GM19397 (cell line): ENCODE measurements around the gene KRTAP4-9.
"Not testable (repeated sequence)": the region's sequence is repeated elsewhere in the genome, so short reads cannot be mapped to it uniquely, and the experiment has no call there.

Experiments
- ATAC-seq: cut with Tn5 transposase; IDR thresholded peaks from one replicate; pipeline ENCODE4 v1.9.1; 2021; ENCODE audit warnings: mild to moderate bottlenecking, moderate library complexity; ENCODE audit not compliant: unreplicated experiment

The KRTAP4-9 gene

GRCh38 chr17:41105347-41105746 lies at the start of gene KRTAP4-9:
Gene KRTAP4-9 (plus strand): TSS chr17:41105389. CDS start chr17:41105389, 0 bp downstream.
- not testable (repeated sequence) for ATAC-seq

DNA sequence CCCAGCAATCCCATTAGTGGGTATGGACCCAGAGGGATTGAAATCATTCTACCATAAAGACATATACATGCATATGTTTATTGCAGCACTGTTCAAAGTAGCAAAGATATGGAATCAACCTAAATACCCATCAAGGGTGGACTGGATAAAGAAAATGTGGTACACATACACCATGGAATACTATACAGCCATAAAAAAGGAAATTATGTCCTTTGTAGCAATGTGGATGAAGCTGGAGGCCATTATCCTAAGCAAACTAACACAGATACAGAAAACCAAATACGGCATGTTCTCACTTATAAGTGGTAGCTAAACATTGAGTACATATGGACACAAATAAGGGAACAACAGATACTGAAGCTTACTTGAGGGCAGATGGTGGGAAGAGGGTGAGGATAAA lies 47.6 kb upstream of the KRTAP4-9 start:
- no peak for ATAC-seq

DNA sequence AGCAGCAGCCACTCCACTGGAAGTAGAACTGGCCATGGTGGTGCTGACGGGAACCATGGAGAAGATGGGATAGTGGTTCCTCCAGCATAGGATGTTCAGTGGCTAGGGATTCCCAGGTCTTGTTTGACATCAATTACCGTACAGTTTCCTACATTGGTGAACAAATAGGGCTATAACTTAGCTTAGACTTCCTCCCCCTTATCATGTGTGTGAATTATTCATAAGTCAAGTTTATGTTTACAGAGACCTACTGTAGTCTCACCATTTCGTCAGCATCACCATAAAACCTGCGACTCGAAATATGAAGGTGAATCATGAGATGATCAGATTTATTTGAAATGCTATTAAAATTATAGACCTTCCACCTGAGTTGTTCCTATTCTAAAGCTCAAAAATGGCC lies 46.4 kb upstream of the KRTAP4-9 start:
- ATAC-seq = no peak

DNA sequence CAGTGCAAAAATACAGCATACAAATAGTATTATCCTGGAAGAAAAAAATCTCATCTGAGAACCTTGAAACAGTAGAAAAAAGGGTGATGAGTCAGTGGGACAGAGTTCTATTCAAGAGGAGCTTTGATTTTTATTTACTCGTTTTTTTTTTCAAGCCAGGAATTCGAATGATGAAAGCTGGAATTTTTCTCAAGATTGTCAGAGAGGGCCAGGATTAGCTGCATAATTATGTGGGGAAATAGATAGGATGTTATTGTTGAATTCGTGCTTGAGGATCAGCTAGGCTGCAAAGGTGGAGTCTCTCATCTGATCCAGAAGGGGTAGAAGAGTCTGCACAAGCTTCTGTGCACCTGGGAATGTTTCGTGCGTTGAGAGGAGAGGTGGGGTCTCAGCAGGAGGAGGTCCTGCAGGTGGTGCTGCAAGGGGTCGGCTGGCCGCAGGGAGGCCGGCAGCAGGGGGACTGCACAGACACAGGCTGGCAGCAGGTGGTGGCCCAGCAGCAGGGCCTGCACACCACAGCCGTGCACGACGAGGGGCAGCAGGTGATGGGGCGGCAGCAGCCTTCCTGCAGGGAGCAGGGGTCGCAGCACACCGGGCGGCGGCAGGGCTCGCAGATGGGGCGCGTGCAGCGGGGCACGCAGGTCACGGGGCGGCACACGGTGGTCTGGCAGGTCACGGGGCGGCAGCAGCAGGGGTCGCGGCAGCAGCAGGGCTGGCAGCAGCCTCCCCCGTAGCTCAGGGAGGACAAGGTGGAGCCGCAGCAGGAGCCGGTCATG lies 45.7 kb upstream of the KRTAP4-9 start:
- ATAC-seq = not testable (repeated sequence)

- ATAC-seq = no peak
Measured at GRCh38 chr17:41060052-41060604, 45.1 kb upstream of the KRTAP4-9 start, which contains the start of gene KRTAP2-3. Gene KRTAP2-3 (minus strand): TSS chr17:41060114. CDS start chr17:41060050, 64 bp downstream.

DNA sequence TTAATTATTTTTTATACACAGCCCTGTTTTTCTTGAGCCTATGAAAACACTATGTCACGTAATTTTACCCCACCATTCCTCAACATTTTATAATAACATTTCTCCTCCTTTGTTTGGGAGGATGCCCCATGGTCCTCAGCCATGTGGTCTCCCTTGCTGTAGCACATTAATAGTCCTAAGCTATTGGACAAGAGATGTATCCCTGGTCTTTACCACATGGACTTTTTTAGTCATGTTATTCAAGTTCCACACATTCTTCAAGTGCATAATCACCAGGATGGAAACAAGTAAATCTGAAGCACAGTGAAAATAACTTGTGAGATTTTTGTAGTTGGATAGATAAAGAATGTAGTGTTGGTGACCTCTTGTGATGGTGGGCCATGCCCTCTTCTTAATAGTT lies 43.2 kb upstream of the KRTAP4-9 start:
- ATAC-seq = no peak

DNA sequence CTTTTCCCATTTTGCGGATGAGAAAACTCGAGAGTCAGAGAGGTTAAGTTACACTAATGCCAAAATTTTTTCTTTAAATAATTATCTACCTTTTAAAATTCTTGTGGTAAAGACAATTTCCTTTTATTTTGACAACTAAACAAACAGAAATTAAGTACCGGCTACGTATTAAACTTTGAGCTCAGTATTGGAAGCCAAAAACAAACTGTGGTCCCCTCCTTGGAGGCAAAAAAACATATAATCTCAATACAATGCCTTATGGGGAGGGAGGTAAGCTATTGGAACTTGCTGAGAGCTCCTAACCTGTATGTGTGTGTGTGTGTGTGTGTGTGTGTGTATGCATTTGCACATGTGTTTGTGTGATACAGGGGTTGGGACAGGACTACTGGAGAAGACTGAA lies 41.7 kb upstream of the KRTAP4-9 start:
- ATAC-seq = no peak

GRCh38 chr17:41064301-41064700 lies 40.9 kb upstream of the KRTAP4-9 start:
- no peak for ATAC-seq

GRCh38 chr17:41065016-41065689 lies 40.0 kb upstream of the KRTAP4-9 start:
- not testable (repeated sequence) for ATAC-seq

DNA sequence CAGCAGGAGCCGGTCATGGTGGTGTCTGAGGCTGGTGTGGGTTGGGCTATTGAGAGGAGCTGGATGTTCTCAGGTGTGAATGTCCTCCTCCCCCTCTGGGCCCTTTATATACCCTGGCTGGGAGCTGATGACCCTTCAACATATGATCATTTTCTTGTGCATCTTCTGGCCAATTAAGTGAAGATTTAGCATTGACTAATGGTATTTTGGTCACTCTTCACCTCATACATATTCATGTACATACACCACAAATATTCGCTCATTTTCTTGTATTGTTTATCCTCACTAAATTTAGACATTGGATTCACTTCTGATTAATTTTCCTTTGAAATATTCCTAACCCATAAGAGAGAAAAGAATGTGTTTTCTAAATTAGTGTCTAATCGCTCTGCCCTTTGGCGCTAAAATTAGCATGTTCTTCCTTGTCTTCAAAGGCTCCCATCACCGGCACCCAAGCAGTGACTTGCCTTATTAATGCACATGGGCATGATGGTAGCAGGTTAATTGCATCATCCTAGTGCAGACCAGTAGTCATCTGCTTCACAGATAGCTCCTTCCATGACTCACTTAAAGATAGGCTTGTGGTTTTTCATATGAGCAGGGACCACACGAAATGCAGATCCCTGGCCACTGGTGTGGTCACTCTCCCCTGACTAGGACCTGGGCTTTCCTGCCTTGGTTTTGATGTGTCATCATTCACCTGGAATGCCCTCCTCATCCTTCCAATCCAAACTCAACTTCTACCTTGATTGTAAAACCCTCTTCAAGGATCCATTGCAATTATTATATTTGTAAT lies 39.2 kb upstream of the KRTAP4-9 start, which contains the start of gene KRTAP2-4:
Gene KRTAP2-4 (minus strand): TSS at position 51 of the 796 bp plus-strand sequence. CDS start 34 bp downstream, at position 17.
- ATAC-seq = no peak

- ATAC-seq = no peak
Measured at GRCh38 chr17:41067281-41067680, 37.9 kb upstream of the KRTAP4-9 start.

- ATAC-seq = no peak
Measured at GRCh38 chr17:41069031-41069430, 36.2 kb upstream of the KRTAP4-9 start.

GRCh38 chr17:41071606-41072360 lies 33.4 kb upstream of the KRTAP4-9 start:
- no peak for ATAC-seq

GRCh38 chr17:41073676-41074075 lies 31.5 kb upstream of the KRTAP4-9 start:
- no peak for ATAC-seq

- no peak for ATAC-seq
Measured at GRCh38 chr17:41076788-41077187, 28.4 kb upstream of the KRTAP4-9 start.

- ATAC-seq = no peak
Measured at GRCh38 chr17:41082626-41083025, 22.6 kb upstream of the KRTAP4-9 start.

GRCh38 chr17:41083427-41083826 lies 21.8 kb upstream of the KRTAP4-9 start:
- not testable (repeated sequence) for ATAC-seq

DNA sequence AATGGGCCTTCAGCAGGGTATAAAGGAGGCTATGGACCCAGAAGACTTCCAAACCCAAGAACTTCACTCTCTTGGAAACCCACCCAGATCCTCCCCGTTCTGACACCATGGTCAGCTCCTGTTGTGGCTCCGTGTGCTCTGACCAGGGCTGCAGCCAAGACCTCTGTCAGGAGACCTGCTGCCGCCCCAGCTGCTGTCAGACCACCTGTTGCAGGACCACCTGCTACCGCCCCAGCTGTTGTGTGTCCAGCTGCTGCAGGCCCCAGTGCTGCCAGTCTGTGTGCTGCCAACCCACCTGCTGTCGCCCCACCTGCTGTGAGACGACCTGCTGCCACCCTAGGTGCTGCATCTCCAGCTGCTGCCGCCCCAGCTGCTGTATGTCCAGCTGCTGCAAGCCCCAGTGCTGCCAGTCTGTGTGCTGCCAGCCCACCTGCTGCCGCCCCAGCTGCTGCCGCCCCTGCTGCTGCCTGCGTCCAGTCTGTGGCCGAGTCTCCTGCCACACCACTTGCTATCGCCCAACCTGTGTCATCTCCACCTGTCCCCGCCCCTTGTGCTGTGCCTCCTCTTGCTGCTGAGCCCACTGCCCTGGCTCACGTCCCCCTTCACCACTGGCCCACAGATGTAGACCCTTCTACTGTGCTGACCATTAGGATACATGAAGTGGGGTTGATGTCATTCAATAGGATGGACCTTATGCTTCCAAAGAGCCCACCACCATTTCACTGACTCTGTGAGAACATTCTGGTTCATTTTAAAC lies 20.9 kb upstream of the KRTAP4-9 start, which contains the start of gene KRTAP4-7:
Gene KRTAP4-7 (plus strand): TSS at position 51 of the 757 bp plus-strand sequence. CDS start 57 bp downstream, at position 108.
- not testable (repeated sequence) for ATAC-seq

- not testable (repeated sequence) for ATAC-seq
Measured at GRCh38 chr17:41088760-41089352, 16.3 kb upstream of the KRTAP4-9 start.
